Stimulated activated naive CD4-positive, alpha-beta T cell (primary cell): ENCODE data around the gene SUFU.

Experiments
- DNase-seq, 6 experiments: peaks; one replicate each; lab custom pipeline; 2025; lab: John Stamatoyannopoulos, UW

The SUFU gene

DNA sequence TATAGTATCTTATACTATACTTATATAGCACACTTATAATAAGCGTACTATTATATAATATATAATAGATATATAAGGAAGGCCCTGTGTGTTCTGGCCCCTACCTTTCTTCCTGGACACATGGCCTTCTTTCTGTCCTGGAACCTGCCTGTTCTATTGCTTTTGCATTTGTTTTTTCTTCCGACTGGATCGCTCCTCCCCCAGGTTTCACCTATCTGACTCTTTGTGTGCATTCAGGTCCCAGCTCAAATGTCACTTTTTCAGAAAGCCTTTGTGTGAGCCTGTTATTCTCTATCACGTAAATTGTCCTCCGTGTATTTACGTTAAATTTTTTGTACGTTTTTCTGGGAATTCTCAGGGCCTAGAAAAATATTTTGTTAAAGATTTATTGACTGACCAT, 137.6 kb downstream of the SUFU start:
- DNase-seq = no peak

DNA sequence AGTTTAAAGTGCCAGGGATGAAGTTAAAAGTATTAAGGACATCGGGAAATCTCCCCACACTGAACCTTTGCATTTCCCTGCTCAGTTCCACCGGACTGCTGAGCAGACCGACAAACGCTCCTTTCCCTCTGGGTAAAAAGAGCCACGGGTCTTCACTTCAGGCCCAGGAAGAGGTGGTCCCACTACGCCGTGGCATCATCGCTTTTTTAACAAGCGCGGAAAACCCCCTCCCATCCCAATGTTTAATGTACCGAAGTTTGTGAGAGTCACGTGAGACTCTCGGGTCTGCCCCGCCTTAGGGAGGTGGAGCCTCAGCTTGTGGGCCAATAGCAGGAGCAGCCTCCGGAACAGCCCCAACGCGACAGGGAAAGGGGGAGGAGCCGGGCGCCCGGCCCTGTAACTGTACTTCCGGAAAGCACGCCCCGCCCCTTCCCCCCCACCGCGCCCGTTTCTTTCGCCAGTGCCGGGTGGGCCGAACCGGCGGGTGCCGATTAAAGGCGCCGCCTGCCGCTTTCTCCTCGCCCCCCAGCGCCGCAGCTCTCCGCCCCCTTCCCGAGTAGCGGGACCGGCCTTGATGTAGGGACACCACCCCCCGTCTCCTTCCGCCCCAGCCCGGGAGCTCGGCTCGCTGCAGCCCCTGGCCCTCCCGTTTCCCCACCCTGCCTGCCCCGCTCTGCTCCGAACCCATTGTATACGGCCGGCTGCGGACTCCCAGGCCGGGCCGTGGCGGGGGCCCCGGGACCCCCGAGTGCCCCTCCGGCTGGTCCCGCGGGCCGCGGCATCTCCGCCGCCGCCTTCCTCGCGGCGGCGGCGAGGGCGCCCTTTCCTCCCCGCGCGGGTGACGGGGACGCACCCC, 138.3 kb downstream of the SUFU start:
- DNase-seq = peak; percentile 90 to 98 (median 96)

DNA sequence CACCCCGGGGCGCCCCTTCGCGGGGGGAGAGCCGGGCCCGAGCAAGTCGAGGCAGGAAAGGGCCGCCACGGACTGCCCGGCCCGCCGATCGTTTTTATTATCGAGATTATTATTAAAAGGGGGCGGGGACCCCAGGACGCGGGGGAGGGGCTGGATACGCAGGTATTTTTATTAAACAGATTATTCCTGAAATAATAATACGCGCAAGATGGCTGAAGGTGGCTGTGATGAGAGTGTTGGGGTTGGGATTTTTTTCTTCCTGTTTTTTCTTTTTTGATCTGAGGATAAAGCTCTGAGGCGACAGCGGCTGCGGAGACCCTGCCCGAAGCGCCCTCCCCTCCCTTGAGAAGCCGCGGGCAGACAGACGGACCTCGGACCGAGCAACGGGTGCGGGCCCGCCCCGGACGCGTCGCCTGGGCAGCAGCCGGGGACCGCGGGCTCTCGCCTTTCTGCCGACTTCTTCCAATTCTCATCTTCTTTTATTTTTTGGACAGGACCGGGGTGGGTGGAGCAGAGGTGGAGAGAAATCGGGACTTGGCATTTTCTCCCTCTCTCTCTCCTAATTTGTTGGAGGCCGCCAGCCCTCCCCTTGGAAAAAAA, 139.1 kb downstream of the SUFU start:
- peak in 3 of 6 experiments; percentile 47 to 63 (median 61) for DNase-seq

DNA sequence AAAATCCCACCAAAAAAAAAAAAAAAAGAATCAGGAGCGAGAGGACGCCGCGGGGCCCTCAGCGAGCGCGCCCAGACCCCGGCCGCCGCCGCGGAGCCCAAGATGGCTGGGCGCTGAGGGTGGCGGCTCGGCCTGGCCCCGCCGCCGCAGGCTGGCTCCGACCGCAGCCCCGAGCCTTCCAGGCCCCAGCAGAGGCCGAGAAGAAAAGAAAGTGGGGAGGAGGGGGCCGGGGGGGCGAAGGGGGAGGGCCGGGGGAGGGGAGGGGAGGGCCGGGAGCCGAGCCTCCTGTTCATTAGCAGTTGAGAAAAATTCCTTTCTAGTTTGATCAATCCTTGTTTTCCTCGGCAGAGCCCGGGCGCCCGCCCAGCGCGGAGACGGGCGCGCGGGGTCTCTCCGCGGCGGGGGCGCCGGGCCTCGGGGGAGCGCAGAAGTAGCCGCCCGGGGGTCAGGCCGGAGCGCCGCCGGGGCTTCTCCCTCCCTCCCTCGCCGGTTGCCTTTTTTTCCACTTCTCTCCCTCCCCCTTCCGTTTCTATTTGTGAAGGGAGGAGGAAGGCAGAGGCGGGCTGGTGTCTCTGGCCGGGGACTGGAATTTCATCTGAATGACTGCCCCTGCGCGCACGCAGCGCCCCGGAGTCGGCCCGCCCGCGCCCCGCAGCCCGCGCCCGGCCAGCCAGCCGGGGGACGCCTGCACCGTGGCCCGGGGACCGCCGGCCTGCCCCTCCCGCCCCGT, 139.7 kb downstream of the SUFU start:
- DNase-seq = peak; percentile 28 to 68 (median 59)

DNA sequence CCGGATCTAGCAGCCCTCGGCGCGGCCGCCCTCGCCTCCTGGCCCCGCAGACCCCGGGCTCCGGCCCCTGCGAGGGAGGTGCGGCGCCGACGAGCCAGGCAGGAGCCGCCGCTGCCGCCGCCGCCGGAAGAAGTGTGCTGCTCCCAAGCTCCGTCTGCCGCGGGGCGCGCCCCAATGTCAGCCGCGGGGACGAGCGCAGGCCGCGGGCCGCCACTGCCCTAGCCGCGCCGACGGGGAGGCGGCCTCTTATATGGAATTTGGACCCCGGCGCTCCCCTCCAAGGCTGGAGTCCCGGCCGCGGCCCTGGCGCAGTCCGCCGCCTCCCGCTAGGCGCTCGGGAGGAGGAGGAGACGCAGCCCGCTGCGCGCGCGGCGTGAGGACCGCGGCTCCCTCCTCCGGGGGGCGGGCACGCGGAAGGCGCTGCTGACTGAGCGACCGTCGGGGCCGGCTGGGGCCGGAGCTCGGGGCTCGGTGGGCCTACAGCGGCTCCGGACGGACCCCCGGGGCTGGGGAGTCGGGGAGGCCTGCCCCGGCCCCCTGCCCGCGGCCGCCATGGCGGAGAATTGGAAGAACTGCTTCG, 140.4 kb downstream of the SUFU start, which contains the start of gene TRIM8:
TSS of gene TRIM8 (plus strand) at position 414 of the 580 bp plus-strand sequence. CDS start at position 553, 139 bp downstream.
- peak; percentile 28 to 68 (median 60) for DNase-seq

DNA sequence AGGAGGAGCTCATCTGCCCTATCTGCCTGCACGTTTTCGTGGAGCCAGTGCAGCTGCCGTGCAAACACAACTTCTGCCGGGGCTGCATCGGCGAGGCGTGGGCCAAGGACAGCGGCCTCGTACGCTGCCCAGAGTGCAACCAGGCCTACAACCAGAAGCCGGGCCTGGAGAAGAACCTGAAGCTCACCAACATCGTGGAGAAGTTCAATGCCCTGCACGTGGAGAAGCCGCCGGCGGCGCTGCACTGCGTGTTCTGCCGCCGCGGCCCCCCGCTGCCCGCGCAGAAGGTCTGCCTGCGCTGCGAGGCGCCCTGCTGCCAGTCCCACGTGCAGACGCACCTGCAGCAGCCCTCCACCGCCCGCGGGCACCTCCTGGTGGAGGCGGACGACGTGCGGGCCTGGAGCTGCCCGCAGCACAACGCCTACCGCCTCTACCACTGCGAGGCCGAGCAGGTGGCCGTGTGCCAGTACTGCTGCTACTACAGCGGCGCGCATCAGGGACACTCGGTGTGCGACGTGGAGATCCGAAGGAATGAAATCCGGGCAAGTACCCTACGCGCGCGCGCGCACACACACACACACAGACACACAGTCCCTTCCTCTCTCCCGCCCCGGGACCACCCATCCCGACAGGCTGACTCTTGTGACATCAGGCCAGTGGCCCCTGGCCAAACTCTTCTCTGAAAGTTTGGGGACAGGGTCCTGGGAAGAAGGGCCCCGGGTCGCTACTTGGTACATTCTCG, 141.0 kb downstream of the SUFU start:
- DNase-seq = peak; percentile 66 to 78 (median 76)

DNA sequence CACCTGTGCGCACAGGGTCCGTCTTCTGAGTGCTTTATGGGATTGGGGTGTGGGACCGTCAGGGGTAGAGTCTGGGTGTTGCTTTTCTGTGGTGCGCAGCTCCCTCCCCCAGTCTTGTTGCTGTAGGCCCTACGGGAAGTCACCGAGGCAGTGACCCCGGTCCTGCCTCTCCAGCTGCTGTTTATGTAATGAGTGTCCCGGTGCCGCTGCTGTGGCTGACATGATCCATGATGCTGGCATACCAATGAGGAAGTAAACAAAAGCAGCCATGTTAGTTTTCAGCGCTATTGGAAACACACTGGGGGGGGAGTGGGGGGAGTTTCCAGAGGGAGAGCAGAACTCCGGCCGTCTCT, 141.6 kb downstream of the SUFU start:
- DNase-seq = peak in 4 of 6 experiments; percentile 30 to 75 (median 53)

DNA sequence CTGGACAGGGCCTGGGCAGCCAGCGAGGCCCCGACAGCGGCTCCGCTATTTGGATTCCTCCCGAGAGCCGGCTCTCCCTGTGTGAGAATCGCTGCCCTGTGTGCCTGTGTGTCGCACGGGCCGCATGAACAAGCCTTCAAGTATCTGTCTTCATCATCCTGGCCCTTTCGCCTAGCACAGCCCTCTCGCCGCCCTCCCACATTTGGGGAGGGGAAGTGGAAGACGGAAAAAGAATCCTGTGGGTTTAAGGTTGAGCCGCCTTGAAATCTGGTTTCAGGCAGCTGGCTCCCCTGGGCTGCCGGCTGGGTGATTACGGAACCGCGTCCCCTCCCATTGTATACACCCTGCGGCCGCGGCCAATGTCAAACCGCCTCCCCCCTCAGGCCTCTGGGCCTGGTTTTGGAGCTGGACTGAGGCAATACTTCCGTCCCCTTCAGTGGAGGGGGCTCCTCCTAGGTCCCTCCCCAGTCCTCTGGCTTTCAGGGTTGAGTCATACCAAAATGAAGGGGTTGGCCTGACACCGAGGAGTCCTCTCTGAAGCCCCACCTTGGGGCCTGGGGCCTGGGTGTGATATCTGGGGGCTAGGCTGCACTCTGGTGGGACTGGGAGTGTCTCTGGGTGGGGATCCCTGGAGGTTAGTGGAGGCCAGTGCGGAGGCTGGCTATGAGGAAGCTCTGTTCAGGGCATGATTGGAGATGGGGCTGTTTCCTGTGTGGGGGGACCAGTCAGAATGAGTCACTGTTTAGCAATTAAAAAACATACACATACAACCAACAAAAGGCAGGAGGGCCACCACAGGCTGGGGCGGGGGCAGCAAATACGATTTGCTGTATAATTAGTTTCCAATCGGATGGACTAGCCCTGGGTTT, 142.2 kb downstream of the SUFU start:
- peak; percentile 31 to 65 (median 50) for DNase-seq

DNA sequence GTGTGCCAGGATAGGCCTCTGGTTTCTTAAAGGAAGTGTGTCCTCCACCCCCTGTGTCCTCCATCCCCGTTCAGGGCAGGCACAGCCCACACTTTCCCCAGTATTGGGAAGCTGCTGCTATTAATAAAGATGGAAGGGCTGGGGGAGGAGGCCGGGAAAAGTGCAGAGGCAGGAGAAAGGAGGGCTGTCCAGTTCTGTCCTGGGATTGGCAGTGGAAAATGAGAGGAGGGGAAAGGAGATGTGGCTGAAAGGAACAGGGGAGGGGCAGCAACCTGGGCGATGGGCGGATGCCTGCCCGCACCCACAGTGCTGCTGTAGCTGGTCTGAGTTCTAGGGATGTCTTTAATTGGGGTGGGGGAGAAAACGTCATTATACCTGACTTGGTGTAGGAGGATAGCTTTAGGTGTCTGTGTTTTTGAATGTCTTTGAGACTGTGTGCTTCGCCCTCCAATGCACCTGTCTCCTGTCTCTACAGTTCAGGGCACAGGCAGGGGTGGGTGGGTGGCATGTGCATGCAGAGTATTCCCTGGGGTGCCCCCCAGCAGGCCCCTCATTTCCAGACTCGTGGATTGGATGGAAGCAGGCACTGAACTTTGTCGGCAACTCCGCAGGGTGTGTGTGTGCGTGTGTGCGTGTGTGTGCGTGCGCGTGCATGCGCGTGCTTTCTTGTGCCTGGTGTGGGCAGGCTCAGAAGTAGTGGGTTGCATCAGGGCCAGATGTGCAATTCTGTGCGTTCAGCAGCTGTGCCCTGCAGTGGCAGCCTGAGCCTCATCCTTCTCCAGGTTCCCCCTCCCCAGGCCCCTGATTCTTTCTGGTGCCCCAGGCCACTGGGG, 143.1 kb downstream of the SUFU start:
- DNase-seq = peak in 4 of 6 experiments; percentile 28 to 67 (median 55)

DNA sequence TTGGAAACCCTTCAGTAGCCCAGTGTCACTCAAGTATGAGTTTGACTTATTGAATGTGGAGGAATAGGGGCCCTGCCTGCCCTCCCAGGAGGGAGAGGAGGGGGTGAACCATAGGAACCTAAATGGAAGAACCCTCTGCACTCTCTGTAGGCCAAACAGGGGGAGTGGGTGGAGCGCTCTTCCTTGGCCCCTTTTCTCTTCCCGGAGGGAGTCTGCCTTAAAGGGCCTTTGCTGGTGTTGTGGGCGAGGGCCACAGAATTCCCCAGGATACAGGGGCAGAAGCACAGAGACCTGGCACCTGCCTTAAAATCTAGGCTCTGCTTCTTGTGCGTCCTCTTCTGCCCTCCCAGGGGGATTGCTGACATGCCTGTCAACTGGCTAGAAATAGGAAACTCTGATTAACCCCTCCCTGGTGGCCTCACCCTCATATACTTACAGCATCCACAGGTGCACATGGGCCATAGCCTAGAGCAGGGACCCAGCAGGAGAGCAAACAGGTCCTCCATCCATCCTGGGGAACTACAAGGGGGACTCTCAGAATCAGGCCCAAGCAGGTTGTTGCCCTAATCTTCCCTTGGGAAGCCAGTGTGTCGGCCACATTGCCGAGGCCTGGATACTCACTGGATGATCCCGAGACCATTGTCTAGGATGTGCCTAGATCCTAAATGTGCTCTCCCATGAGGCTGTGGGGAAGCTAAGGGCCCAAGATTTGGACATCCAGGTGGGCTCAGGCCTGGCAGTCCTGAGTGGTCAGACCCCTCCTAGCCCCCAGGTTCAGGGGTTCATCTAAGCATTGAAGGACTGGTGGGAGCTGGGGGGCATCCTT, 143.9 kb downstream of the SUFU start:
- no peak for DNase-seq

DNA sequence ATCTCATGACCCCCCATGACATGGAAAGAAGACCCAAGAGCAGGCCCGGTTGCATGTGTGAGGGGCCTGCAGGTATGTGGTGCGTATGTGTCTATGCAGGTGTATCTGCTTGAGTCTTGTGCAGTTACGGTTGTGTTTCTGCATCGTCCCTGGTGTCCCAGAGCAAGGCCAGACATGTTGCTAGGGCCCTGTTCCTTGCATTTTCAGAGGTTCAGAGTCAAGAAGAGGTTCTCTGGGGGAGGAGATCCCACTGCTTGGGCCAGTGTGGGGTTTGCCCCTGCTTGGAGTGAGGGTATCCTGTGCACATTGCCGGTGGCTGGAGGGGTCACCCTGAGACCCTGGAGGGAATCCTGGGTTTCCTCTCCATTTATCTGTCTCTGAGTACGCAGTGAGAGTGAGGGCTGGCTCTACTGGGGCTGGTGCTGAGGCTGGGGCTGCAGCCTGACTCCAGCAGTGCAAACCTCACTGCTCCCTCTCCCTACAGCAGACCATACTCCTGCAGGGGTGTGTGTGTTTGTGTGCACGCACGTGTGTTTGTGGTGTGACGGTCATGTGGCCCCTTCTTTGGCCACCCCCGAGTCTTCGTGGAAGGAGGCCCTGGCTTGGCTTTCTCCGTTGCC, 144.6 kb downstream of the SUFU start:
- DNase-seq = peak in 1 of 6 experiments; percentile 51

DNA sequence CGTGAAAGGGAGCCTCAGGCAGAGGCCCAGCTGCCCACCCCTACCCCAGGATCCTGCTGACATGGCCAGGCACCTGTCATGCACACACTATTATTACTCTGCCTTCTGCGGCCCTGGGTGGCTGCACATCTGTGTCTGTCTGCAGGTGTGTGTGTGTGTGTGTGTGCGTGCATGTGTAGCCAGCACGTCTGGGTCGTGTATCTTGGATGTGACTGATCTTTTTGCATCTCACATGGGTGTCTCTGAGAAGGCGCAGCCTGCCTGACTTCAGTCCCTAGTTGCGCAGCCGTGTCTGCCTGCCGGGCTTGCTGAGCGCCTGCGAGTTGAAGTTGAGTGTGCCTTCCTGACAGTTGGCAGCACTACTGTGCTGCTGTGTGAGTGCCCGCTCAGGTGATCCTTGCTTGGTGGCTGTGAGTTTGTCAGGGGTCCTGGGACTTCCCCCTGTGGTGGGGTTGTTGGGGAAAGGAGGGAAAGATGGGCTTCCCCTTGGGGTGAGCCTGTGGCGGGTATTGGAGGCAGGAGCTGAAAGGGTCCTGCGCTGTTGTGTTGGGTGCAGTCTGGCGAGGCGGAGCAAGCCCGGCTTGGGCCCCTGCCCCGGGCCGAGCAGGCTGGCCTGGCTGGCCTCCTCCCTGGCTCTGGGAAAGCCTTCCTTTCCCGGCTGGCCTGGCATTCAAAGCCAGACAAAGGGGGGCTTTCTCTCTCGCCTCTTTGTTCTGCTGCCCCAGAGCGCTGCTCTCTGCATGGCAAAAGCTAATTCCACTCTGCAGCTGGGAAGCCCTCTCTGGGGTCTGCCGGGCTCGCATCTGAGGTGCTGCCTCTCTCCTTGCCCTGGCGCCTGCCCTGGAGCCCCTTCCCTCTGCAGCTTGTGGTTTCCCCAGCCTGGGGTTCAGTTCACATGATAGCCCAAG, 145.4 kb downstream of the SUFU start:
- peak; percentile 11 to 51 (median 32) for DNase-seq

DNA sequence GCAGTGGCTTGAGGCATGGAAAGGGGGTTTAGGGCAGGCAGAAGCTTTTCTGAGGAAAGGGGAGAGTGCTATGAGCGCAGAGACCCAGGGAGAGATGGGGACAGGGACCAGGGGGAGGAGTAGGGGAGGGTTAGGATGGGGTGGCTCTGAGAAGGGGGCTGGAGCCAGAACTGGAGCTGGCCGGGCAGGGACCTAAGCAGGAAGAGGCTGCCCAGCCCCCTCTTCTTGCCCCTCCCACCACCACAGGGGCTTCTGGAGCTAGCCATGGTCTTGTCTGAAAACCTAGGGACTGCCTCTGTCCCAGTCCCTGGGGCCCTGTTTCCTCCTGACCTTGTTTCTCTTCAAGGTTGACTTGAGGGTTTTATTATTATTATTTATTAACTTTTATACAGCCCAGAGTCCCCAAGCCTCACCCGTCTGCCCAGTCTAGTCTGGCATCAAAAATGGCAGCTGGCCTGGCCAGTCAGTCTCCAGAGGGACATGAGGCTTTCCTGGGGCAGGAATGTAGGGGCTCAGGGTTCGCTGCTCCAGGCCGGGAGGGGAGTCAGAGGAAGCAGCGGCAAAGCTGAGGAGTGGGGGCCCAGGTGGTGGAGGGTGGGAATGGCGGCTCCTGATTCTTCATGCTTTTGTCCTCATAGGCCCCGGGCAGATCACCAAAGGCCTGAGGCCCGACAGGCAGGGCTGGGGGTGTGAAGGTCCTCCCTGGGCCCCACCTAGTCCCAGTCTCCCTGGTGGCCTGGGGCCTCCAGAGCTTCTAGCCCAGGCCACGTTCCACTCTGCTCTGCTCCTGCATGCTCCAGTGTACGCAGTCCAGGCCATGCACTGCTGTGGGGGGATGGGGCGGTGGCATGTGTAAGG, 146.3 kb downstream of the SUFU start:
- no peak for DNase-seq

DNA sequence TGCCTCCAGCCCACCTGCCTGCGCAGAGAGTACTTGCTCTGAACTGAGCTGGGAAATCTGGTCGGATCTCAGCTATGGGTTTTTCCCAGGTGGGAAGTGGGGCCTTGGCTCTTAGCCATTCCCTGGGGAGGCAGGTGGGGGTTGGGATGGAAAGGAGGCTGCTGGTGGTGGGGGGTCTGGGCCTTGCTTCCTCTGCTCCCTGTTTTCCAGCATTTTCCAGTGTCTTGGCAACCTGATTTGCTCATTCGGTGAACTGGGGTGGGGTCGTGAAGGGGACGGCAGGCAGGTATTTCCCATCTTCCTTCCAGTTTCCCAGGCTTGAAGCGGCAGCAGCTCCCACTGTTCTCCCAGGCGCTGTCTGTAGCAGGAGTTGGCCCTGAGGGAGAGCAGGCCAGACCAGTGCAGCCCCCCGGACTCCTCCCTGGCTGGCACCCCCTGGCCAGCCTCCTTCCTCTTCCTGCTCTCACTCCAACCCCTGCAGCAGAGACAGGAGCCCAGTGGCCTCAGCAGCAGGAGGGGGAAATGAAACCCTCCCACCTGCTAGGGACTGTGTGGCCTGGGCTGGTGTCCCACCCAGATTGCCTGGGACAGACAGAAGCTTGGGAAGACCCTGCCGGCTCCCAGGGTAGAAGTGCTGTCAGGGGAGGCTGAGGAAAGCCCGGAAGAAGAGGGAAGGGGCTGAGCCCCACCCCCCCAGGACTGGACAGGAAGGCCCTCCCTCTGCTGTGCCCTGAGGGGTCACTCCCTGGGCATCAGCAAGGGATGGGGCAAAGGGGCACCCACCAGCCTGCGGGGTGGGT, 147.1 kb downstream of the SUFU start:
- DNase-seq = no peak

DNA sequence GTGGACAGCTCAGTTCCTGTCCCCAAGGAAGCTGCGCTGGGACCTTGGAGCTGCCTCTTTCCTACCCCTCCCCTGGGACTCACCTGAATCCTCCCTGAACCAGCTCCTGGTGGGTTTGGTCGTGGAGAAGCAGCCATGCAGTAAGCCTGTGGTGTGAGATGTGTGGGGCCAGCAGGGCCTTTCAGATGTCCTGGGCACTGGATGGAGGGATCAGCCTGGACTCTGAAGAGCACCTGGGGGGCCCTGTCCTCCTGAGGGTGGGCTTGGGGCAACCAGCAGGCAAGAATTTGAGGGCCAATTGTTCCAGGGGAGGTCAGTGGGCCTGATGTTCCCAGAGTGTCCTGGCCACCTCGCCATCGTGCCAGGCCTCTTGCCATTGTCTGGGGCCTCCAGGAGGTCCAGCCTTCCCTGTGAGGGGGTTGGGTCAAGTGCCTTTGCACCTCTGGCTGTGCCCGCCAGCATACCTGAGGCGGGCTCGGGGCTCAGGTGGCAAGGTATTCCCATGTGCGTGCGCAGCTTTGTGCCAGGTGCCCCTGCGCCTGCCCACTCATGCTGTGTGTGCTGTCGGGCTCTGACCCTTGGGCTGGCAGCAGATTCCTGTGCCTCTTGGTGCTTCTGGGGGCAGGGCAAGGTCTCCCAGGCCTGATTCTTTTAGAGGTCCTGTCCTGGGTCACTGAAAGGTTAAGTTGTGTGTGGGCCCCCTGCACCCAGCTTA, 147.8 kb downstream of the SUFU start:
- DNase-seq = no peak
